SIG-M5 treated with dmso at 0.1 percent for 504 hours (cell line): ENCODE measurements around the gene MND1.

Experiments used
- DNase-seq: peaks from one replicate; lab custom pipeline; 2025; ENCODE audit not compliant: unreplicated experiment; lab: John Stamatoyannopoulos, UW

MND1 gene

GRCh38 chr4:153344131-153345011 is at the start of gene MND1:
Gene MND1, plus strand, starts transcription at chr4:153344688. Its CDS starts 50 bp downstream, at chr4:153344738.
- peak; percentile 79 for DNase-seq

- DNase-seq, result peak; percentile 13
Measured at GRCh38 chr4:153295131-153295755, 49.2 kb upstream of the MND1 start.

- no peak for DNase-seq
Measured at GRCh38 chr4:153296040-153296823, 48.3 kb upstream of the MND1 start.

- no peak for DNase-seq
Measured at GRCh38 chr4:153297116-153297515, 47.4 kb upstream of the MND1 start.

- no peak for DNase-seq
Measured at GRCh38 chr4:153310793-153311192, 33.7 kb upstream of the MND1 start.

GRCh38 chr4:153314915-153315314 is 29.6 kb upstream of the MND1 start:
- DNase-seq, result no peak

GRCh38 chr4:153318696-153319320 is 25.7 kb upstream of the MND1 start:
- DNase-seq, result peak; percentile 34

- DNase-seq, result no peak
Measured at GRCh38 chr4:153322791-153323190, 21.7 kb upstream of the MND1 start.

GRCh38 chr4:153324046-153324445 is 20.4 kb upstream of the MND1 start:
- no peak for DNase-seq

- DNase-seq, result no peak
Measured at GRCh38 chr4:153325558-153325957, 18.9 kb upstream of the MND1 start.

GRCh38 chr4:153326513-153326912 is 18.0 kb upstream of the MND1 start:
- DNase-seq, result no peak

GRCh38 chr4:153327247-153327646 is 17.2 kb upstream of the MND1 start:
- no peak for DNase-seq

GRCh38 chr4:153332936-153333335 is 11.6 kb upstream of the MND1 start:
- no peak for DNase-seq

GRCh38 chr4:153333874-153334273 is 10.6 kb upstream of the MND1 start:
- no peak for DNase-seq

GRCh38 chr4:153335665-153336064 is 8.8 kb upstream of the MND1 start:
- no peak for DNase-seq

GRCh38 chr4:153337686-153338085 is 6.8 kb upstream of the MND1 start:
- no peak for DNase-seq

- peak; percentile 80 for DNase-seq
Measured at GRCh38 chr4:153341575-153342090, 2.9 kb upstream of the MND1 start.

GRCh38 chr4:153342751-153343552 is 1.5 kb upstream of the MND1 start:
- no peak for DNase-seq

- DNase-seq, result peak; percentile 62
Measured at GRCh38 chr4:153345012-153345981, 809 bp downstream of the MND1 start.
